ENCODE results near the gene RSPH3. TPM values are rescaled to one million over a fixed set of nuclear protein-coding genes. Genes with fewer than 3 reads are reported as not detected.
A peak's percentile ranks its signal among the peaks of the same experiment; 100 is the strongest.

RSPH3 gene
- polyA plus RNA-seq, 1 experiment, result 2.3 TPM

- Histone ChIP-seq H3K36me3 (ENCODE audit: control insufficient read depth, insufficient read depth, low read length) (no peaks in the 10 kb centered on the region), H3K27me3 (ENCODE audit: control insufficient read depth, insufficient read depth, low read length) (no peaks in the 10 kb centered on the region), H3K4me3 (ENCODE audit: low read depth, low read length) (no peak overlapping the region)
- POLR2A ChIA-PET, result no interaction called here
- no peak for DNase-seq (ENCODE audit: low read depth)
- CTCF ChIA-PET, result no interaction called here
- TF ChIP-seq CTCF (IDR thresholded peaks at IDR 0.05; ENCODE audit: insufficient read depth, low read depth, low read length), result no peak
Observed at GRCh38 chr6:158963020-158963808, 36.8 kb downstream of the RSPH3 start.

- CTCF ChIA-PET, result interaction anchor here (1.2 to 2.0 kb wide), 3 partner anchors 10 to 244 kb away, joined by 3 to 6 read pairs (median 3); no protein-coding TSS in a partner anchor
- no peaks in the 10 kb centered on the region for H3K27me3 ChIP-seq (ENCODE audit: control insufficient read depth, insufficient read depth, low read length)
- H3K4me3 ChIP-seq (ENCODE audit: low read depth, low read length), result no peak overlapping the region
- no peak for TF ChIP-seq CTCF (IDR thresholded peaks at IDR 0.05; ENCODE audit: insufficient read depth, low read depth, low read length)
- DNase-seq (ENCODE audit: low read depth), result peak; percentile 29
- no peaks in the 10 kb centered on the region for H3K36me3 ChIP-seq (ENCODE audit: control insufficient read depth, insufficient read depth, low read length)
- POLR2A ChIA-PET, result interaction anchor here (0.6 kb wide), 4 partner anchors 13 to 264 kb away, joined by 3 to 18 read pairs (median 10); no protein-coding TSS in a partner anchor
Observed at GRCh38 chr6:158962371-158962770, 37.6 kb downstream of the RSPH3 start.

DNA sequence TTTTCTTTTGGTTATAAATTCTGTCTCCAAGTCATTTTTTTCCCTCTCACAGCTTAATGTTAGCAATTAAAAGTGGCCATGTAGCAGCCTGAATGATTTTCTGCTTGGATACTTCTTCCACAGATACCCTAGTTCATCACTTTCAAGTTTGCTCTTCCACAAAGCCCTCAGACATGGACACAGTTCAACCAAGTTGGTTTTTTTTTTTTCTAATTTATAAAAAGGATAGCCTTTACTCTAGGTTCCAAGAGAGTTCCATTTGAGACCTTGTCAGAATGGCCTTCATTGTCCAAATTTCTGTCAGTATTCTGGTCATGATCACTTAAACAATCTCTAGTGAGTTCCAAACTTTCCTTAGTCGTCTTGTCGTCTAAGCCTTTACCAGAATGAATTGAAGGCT, 40.0 kb downstream of the RSPH3 start:
- DNase-seq (ENCODE audit: low read depth), result no peak
- POLR2A ChIA-PET, result no interaction called here
- no peak overlapping the region for H3K4me3 ChIP-seq (ENCODE audit: low read depth, low read length)
- no peaks in the 10 kb centered on the region for H3K27me3 ChIP-seq (ENCODE audit: control insufficient read depth, insufficient read depth, low read length)
- CTCF ChIA-PET, result interaction anchor here (1.6 kb wide), 1 partner anchor 11 kb away, joined by 6 read pairs; no protein-coding TSS in a partner anchor
- TF ChIP-seq CTCF (IDR thresholded peaks at IDR 0.05; ENCODE audit: insufficient read depth, low read depth, low read length), result no peak
- no peaks in the 10 kb centered on the region for H3K36me3 ChIP-seq (ENCODE audit: control insufficient read depth, insufficient read depth, low read length)

GRCh38 chr6:158959552-158959951, 40.5 kb downstream of the RSPH3 start:
- Histone ChIP-seq H3K36me3 (ENCODE audit: control insufficient read depth, insufficient read depth, low read length) (no peaks in the 10 kb centered on the region), H3K4me3 (ENCODE audit: low read depth, low read length) (no peak overlapping the region), H3K27me3 (ENCODE audit: control insufficient read depth, insufficient read depth, low read length) (no peaks in the 10 kb centered on the region)
- no peak for DNase-seq (ENCODE audit: low read depth)
- CTCF ChIA-PET, result interaction anchor here (0.7 to 1.6 kb wide), 3 partner anchors 11 to 253 kb away, joined by 3 to 6 read pairs (median 6); no protein-coding TSS in a partner anchor
- no peak for TF ChIP-seq CTCF (IDR thresholded peaks at IDR 0.05; ENCODE audit: insufficient read depth, low read depth, low read length)
- POLR2A ChIA-PET, result no interaction called here

DNA sequence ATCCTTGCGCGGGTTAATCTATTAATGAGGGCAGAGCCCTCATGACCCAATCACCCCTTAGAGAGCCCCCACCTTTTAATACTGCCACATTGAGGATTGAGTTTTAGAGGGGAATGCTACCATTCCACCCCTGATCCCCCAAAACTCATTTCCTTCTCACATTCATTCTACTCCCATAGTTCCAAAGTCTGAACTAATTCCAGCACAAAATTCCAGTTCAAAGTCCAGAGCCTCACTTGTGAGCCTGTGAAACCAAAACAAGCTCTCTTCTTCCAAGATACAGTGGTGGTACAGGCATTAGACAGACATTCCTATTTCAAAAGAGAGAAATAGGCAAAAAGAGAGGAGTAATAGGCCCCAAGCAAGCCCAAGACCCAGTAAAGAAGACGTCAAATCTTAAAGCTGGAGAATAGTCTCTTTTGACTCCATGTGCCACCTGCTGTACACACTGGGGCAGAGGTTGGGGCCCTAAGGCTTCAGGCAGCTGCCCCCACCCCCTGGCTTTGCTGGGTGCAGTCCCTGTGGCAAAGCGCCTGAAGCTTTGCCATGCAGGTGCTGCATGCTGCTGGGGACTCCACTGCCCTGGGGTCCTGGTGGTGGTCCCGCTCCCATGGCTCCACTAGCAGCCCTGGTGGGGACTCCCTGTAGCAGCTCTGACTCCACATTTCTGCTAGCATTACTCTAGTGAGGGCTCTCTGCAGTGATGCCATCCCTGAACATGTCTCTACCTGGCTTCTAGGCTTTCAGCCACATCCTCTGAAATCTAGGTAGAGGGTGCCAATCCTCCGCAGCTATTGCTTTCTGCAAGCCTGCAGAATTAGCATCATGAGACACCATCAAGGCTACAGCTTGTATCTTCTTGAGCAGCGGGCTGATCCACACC, 41.3 kb downstream of the RSPH3 start:
- no peak for TF ChIP-seq CTCF (IDR thresholded peaks at IDR 0.05; ENCODE audit: insufficient read depth, low read depth, low read length)
- POLR2A ChIA-PET, result no interaction called here
- no peak overlapping the region for H3K4me3 ChIP-seq (ENCODE audit: low read depth, low read length)
- CTCF ChIA-PET, result interaction anchor here (0.7 to 1.6 kb wide), 5 partner anchors 12 to 252 kb away, joined by 3 to 6 read pairs (median 5); no protein-coding TSS in a partner anchor
- no peaks in the 10 kb centered on the region for H3K36me3 ChIP-seq (ENCODE audit: control insufficient read depth, insufficient read depth, low read length)
- DNase-seq (ENCODE audit: low read depth), result no peak
- no peaks in the 10 kb centered on the region for H3K27me3 ChIP-seq (ENCODE audit: control insufficient read depth, insufficient read depth, low read length)

Data from BJ (cell line).